H1 (cell line): ENCODE measurements around the gene SNTG2.

ENCODE experiments used
- ATF2 ChIP-seq: IDR thresholded peaks from 2 replicates; pipeline ENCODE4 v1.6.1; 2012; ENCODE audit warnings: low read length, inconsistent platforms
- CHD2 ChIP-seq: IDR thresholded peaks from 2 replicates; pipeline ENCODE4 v1.6.1; 2012; ENCODE audit warnings: low read length, improper control_type of control experiment
- EP300 ChIP-seq, 2 experiments: IDR thresholded peaks; 1 replicate in 1 of 2; 2 replicates in 1 of 2; pipeline ENCODE4 v1.6.1; 2011 to 2012; ENCODE audit warnings: low read depth in 2 of 2, low read length in 2 of 2, mild to moderate bottlenecking in 2 of 2, borderline replicate concordance in 1 of 2, inconsistent platforms in 1 of 2, moderate library complexity in 1 of 2
- EZH2 ChIP-seq: fragments of 200-600 bp; sonication (generic); IDR thresholded peaks from 2 replicates; pipeline ENCODE4 v1.7.1; 2012; ENCODE audit warnings: low read depth, mild to moderate bottlenecking, moderate library complexity, low read length, inconsistent platforms; ENCODE audit not compliant: severe bottlenecking
- POLR2A ChIP-seq, 2 experiments: IDR thresholded peaks; 1 replicate in 1 of 2; 2 replicates in 1 of 2; pipeline ENCODE4 v1.6.1; 2011; ENCODE audit warnings: low read depth in 2 of 2, low read length in 2 of 2, mild to moderate bottlenecking in 2 of 2; ENCODE audit errors: control extremely low read depth in 1 of 2
- POLR2AphosphoS5 ChIP-seq: IDR thresholded peaks from 2 replicates; pipeline ENCODE4 v1.6.1; 2011; ENCODE audit warnings: low read depth, low read length
- SAP30 ChIP-seq: fragments of 300-600 bp; sonication (generic); IDR thresholded peaks from 2 replicates; pipeline ENCODE4 v1.7.1; 2012; ENCODE audit warnings: low read length, moderate library complexity, mild to moderate bottlenecking, inconsistent platforms; ENCODE audit not compliant: insufficient read depth, insufficient replicate concordance
- SIX5 ChIP-seq: IDR thresholded peaks from 2 replicates; pipeline ENCODE4 v1.6.1; 2011; ENCODE audit warnings: mild to moderate bottlenecking, low read depth, low read length
- TF ChIP-seq, protein P1 (sequence below), 3 experiments: IDR thresholded peaks; 1 replicate in 2 of 3; 2 replicates in 1 of 3; pipeline versions ENCODE4 v1.5.1 to v1.6.1; 2011; ENCODE audit warnings: low read length in 3 of 3, mild to moderate bottlenecking in 3 of 3, inconsistent platforms in 2 of 3, low read depth in 1 of 3, moderate library complexity in 1 of 3; ENCODE audit not compliant: insufficient read depth in 1 of 3; ENCODE audit errors: control extremely low read depth in 1 of 3

DNA sequence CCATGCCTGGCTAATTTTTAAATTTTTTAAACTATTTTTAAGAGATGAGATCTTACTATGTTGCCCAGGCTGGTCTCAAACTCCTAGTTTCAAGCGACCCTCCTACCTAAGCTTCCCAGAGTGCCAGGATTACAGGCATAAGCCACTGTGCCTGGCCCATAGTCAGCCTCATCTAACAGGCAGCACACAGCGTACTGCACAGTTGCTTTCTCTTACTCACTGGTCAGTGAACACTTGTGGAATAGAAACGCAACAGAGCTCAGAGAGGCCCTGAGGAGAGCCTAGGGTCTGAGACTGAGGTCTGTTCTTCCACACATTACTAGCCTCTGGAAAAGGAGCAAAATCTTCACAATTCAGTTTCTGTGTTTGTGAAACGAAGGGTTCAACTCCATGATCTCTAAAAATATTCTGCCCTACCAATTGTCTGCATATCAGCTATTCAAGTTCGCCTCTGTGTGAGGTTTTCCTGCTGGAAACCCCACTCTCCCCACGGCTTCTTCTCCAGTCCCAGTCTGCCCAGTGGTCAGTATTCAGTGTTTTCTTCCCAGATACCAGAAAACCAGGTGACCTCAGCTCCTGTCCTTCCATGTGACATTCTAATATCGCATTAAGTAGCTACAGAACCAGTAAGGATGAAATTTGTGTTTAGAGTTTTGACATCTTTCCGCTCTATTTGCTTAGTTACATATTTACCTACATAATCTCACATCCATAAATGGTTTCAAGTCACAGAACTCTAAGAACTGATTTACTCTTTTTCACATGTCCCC, 26.6 kb upstream of the SNTG2 start:
- TF ChIP-seq CHD2, result no peak
- TF ChIP-seq, protein P1, sequence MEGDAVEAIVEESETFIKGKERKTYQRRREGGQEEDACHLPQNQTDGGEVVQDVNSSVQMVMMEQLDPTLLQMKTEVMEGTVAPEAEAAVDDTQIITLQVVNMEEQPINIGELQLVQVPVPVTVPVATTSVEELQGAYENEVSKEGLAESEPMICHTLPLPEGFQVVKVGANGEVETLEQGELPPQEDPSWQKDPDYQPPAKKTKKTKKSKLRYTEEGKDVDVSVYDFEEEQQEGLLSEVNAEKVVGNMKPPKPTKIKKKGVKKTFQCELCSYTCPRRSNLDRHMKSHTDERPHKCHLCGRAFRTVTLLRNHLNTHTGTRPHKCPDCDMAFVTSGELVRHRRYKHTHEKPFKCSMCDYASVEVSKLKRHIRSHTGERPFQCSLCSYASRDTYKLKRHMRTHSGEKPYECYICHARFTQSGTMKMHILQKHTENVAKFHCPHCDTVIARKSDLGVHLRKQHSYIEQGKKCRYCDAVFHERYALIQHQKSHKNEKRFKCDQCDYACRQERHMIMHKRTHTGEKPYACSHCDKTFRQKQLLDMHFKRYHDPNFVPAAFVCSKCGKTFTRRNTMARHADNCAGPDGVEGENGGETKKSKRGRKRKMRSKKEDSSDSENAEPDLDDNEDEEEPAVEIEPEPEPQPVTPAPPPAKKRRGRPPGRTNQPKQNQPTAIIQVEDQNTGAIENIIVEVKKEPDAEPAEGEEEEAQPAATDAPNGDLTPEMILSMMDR (IDR thresholded peaks at IDR 0.05; ENCODE audit: control extremely low read depth in 1 of 3, insufficient read depth in 1 of 3, low read depth in 1 of 3, low read length in 3 of 3), result no peak
- no peak for TF ChIP-seq EZH2
- TF ChIP-seq SIX5, result no peak
- TF ChIP-seq ATF2, result no peak
- no peak for TF ChIP-seq SAP30
- TF ChIP-seq POLR2AphosphoS5, result no peak
- TF ChIP-seq EP300 (IDR thresholded peaks at IDR 0.05; ENCODE audit: borderline replicate concordance in 1 of 2, low read depth in 2 of 2, low read length in 2 of 2), result no peak
- TF ChIP-seq POLR2A (IDR thresholded peaks at IDR 0.05; ENCODE audit: control extremely low read depth in 1 of 2, low read depth in 2 of 2, low read length in 2 of 2), result no peak
